Endothelial cell (in vitro differentiated cells): Measurements from ENCODE around the gene SYT17. TPM values are rescaled to one million over a fixed set of nuclear protein-coding genes. Genes with fewer than 3 reads are reported as not detected.

Source experiments
- DNase-seq: peaks from one replicate; pipeline ENCODE4 v3.0.0; 2021; ENCODE audit warnings: low spot score
- H3K27ac Mint-ChIP-seq: one replicate; pipeline ENCODE4 v1.8.0; 2021; ENCODE audit warnings: mixed read lengths, inconsistent platforms; ENCODE audit not compliant: unreplicated experiment
- H3K27me3 Mint-ChIP-seq: one replicate; pipeline ENCODE4 v1.8.0; 2021; ENCODE audit warnings: mild to moderate bottlenecking, moderate library complexity, mixed read lengths, inconsistent platforms; ENCODE audit not compliant: unreplicated experiment
- H3K36me3 Mint-ChIP-seq: one replicate; pipeline ENCODE4 v1.8.0; 2021; ENCODE audit warnings: mild to moderate bottlenecking, low read depth, mixed read lengths, inconsistent platforms; ENCODE audit not compliant: unreplicated experiment
- H3K4me1 Mint-ChIP-seq: one replicate; pipeline ENCODE4 v1.8.0; 2021; ENCODE audit warnings: mild to moderate bottlenecking, mixed read lengths, inconsistent platforms; ENCODE audit not compliant: unreplicated experiment
- H3K4me3 Mint-ChIP-seq: one replicate; pipeline ENCODE4 v1.8.0; 2021; ENCODE audit warnings: mild to moderate bottlenecking, mixed read lengths, inconsistent platforms; ENCODE audit not compliant: unreplicated experiment
- H3K9me3 Mint-ChIP-seq: one replicate; pipeline ENCODE4 v1.8.0; 2021; ENCODE audit warnings: mixed read lengths, inconsistent platforms; ENCODE audit not compliant: unreplicated experiment
- total RNA-seq: library from RNA; stranded (reverse); fragmentation: NEBNext Ultra II Directional; extraction: Animal tissue kit (Norgen Biotek cat#: 25700); gene quantifications from one replicate; pipeline ENCODE4 v1.2.1, GENCODE V29; 2021; ENCODE audit not compliant: unreplicated experiment
- TF ChIP-seq, protein P1 (sequence below): fragments of 200-600 bp; sonication (generic); IDR thresholded peaks from one replicate; pipeline ENCODE4 v1.5.0; 2021; ENCODE audit warnings: antibody characterized with exemption; ENCODE audit not compliant: unreplicated experiment

The SYT17 gene
- total RNA-seq, 1 donor from 2014 or later: 16.4 TPM

DNA sequence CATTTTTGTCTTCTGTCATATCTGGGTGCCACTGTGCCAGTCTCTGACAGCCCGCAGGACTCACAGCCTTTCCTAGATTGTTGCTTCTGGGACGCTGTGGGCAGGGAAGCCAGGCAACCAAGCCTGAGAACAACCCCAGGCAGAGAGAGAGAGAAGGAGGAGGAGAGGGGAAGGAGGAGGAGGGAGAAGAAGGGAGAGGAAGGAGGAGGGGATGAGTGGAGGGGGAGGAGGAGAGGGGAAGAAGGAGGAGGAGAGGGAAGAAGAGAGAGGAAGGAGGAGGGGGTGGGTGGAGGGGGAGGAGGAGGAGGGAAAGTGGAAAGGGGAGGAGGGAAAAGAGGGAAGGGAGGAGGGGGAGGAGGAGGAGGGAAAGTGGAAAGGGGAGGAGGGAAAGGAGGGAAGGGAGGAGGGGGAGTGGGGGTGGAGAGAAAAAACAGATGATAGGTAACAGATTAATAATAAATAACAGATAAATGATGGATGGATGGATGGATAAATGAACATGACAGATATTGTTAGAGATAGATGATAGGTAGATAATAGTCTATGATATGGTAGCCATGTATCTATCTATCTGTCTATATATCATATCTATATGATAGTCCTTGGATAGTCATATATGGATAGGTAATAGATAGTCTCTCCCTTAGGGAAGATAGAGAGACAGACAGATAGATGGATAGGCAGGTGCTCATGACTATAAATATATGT, 146.8 kb downstream of the SYT17 start:
- peaks cover 2% of the 10 kb centered on the region for H3K27me3 Mint-ChIP-seq
- H3K4me1 Mint-ChIP-seq: no peaks in the 10 kb centered on the region
- TF ChIP-seq, protein P1, sequence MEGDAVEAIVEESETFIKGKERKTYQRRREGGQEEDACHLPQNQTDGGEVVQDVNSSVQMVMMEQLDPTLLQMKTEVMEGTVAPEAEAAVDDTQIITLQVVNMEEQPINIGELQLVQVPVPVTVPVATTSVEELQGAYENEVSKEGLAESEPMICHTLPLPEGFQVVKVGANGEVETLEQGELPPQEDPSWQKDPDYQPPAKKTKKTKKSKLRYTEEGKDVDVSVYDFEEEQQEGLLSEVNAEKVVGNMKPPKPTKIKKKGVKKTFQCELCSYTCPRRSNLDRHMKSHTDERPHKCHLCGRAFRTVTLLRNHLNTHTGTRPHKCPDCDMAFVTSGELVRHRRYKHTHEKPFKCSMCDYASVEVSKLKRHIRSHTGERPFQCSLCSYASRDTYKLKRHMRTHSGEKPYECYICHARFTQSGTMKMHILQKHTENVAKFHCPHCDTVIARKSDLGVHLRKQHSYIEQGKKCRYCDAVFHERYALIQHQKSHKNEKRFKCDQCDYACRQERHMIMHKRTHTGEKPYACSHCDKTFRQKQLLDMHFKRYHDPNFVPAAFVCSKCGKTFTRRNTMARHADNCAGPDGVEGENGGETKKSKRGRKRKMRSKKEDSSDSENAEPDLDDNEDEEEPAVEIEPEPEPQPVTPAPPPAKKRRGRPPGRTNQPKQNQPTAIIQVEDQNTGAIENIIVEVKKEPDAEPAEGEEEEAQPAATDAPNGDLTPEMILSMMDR: no peak
- H3K36me3 Mint-ChIP-seq: no peaks in the 10 kb centered on the region
- H3K4me3 Mint-ChIP-seq: no peak overlapping the region
- no peak for DNase-seq
- H3K27ac Mint-ChIP-seq: no peak overlapping the region
- no peaks in the 10 kb centered on the region for H3K9me3 Mint-ChIP-seq

DNA sequence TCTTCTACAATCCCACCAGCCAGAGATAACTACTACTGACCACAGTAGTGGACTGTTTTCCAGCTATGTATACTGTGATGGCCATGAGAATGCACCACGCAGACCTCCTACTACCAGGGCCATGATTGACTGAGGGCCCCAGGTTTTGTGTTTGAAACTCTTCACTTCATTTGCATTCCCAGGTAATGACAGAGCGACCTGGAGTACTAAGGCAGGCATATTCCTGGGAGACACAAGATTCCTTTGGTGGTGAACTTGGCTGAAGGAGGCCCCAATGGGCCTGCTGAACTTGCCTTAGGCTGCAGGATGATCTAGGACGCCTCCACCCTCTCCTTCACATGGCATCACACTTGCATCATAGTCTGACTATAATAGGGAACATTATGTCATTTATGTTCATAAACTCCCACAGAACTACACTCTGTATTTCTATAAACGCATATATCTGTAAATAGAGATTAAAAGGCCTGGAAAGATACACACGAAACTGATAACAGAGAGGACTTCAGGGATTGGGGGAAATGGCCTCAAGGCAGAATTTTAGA, 147.9 kb downstream of the SYT17 start:
- no peaks in the 10 kb centered on the region for H3K27me3 Mint-ChIP-seq
- no peaks in the 10 kb centered on the region for H3K4me1 Mint-ChIP-seq

DNA sequence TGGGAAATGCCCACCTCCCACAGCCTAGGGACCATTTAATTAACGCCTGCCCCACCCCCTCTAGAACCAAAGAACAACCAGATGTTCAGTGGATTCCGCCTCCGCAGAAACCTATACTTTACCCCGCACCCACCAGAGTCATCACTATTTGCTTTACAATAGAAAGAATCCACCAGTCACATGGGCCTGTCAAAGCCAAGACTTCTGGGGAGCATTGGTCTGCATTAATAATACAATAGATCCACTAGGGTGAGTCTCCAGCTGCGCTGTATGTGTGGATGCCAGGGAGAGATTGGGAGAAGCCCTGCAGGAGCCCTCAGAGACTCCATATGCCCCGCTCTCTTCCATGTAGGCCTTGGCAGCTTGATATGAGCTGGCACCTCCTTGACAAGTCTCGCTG, 148.8 kb downstream of the SYT17 start:
- no peak for DNase-seq
- no peaks in the 10 kb centered on the region for H3K4me1 Mint-ChIP-seq
- H3K27me3 Mint-ChIP-seq: no peaks in the 10 kb centered on the region
- no peaks in the 10 kb centered on the region for H3K9me3 Mint-ChIP-seq
- no peak overlapping the region for H3K27ac Mint-ChIP-seq
- no peak overlapping the region for H3K4me3 Mint-ChIP-seq
- TF ChIP-seq, protein P1: no peak
- no peaks in the 10 kb centered on the region for H3K36me3 Mint-ChIP-seq

More for the DNA sequence above, 147.9 kb downstream of the SYT17 start:
- TF ChIP-seq, protein P1: no peak
- no peak overlapping the region for H3K4me3 Mint-ChIP-seq
- no peaks in the 10 kb centered on the region for H3K9me3 Mint-ChIP-seq
- no peaks in the 10 kb centered on the region for H3K36me3 Mint-ChIP-seq
- DNase-seq: no peak
- H3K27ac Mint-ChIP-seq: no peak overlapping the region

Other genes starting within 250 kb of the SYT17 start
- 70.1 TPM for gene SMG1, start 241.8 kb upstream of the SYT17 start, total RNA-seq
- 16.9 TPM for gene TMC7, start 184.3 kb upstream of the SYT17 start, total RNA-seq
- gene COQ7, start 100.6 kb upstream of the SYT17 start, total RNA-seq: 15.3 TPM
- gene ITPRIPL2, start 54.3 kb upstream of the SYT17 start, total RNA-seq: 65.1 TPM
- gene CLEC19A, start 117.5 kb downstream of the SYT17 start, total RNA-seq: not detected
- gene TMC5, start 249.6 kb downstream of the SYT17 start, total RNA-seq: 0.69 TPM